ENCODE data around the gene SAMD1.
"Not testable (repeated sequence)": the region's sequence is repeated elsewhere in the genome, so short reads cannot be mapped to it uniquely, and the experiment has no call there.

SAMD1 gene

GRCh38 chr19:14059093-14059480 is 31.5 kb downstream of the SAMD1 start:
- no peak for DNase-seq

- no peak for DNase-seq
These were observed 32.1 kb downstream of the SAMD1 start for GRCh38 chr19:14058182-14059092.

DNA sequence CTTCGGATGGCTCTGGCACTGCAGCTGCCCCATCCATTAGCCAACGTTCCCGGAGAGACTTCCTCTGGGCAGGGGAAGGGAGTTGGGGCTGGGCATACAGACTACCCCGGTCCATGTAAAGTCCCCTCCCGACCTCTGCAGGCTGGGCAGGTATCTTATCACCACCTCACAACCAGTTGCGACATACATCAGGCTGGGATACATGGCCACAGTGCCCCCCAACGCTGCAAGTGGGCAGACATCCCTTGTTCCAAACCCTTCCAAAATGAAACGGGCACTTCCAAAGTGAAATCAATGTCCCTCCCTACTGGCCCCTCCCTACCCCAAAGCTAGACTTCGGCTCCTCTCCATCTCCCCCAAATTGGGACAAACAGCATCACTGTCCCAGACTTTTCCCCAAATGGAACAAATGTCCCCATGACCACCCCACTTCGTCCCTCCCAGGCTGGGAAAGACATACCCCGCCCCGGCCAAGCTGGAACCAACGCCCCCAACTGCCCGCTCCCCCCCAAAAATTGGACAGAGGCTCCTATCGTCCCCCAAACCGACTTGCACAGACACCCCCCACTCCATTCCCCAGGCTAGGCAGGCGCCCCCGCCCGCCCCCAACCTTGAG is 33.7 kb downstream of the SAMD1 start:
- no peak for DNase-seq

DNA sequence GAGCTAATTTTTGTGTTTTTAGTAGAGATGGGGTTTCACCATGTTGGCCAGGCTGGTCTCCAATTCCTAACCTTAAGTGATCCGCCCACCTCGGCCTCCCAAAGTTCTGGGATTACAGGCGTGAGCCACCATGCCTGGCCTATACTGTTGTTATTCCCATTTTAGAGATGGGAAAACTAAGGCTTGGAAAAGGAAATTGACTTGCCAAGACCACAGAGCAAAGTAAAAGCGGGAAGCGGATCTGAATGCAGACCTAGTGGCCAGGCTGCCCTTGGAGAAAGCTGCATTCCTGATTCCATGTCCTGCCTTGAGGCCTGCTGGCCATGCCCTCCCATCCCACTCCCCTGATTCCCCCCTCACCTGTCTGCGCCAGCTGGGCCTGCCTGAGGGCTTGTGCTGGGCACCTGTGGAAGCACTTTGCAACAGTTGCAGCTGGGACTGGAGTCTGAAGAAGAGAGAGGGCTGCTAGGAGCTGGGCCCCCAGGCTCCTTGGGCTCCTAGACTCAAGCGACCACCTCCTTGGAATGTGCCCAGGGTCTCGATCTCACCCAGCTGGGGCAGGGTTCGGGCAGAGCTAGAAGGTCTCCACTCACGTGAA is 34.4 kb downstream of the SAMD1 start:
- DNase-seq: no peak

DNA sequence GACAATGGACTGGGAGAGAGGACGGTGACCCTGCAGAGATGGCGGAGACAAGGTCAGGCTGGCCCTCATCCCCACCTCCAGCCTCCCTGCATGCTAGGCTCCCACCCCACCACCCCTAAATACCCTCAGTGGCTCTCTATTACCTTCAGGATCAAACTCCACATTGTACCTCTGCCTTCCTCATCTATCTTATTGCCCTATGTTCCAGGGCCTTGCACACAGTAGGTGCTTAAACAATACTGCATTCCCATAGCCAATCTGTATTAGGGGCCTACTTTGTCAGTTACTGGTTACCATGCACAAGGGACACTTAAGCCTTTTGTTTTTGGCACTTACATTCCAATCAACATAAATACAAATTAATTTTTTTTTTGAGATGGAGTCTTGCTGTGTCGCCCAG is 35.2 kb downstream of the SAMD1 start:
- DNase-seq: no peak

DNA sequence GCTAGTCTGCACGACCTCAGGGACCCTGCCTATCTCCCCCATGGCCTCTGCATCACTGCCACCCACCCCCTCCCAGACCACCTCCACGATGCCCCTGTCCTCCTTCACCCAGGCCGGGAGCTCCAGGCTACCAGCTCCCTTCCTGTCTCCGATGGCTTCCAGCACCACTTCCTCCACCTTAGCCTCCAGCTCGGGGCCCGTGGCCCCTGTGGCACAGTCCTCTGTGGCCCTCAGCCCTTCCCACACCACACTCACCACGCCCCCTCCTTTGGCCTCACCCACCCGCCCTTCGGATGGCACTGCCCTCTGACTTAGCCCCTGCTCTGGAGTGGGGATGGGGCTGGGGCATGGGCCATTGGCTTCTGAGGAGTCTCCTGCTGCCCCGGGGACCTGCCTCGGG is 35.8 kb downstream of the SAMD1 start:
- DNase-seq: no peak

GRCh38 chr19:14054099-14054498 is 36.5 kb downstream of the SAMD1 start:
- DNase-seq: no peak

DNA sequence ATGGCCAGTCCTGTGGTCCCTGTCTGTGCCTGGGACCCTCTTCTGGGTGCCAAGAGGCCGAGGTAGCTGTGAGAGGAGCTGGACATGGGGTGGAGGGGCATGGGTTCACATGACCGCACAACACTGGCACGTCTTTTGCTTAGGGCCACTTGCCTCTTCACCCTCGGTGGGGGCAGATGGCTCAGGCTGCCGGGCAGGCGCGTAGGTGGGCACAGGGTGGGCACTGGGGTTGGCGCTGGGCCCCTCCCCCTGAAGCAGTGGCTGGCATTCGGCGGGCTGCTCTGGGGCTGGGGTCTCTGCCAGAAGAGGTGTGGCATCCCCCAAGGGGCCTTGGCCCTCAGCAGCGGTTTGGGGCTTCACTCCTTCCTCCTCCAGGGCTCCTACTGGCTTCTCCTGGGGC is 37.1 kb downstream of the SAMD1 start:
- no peak for DNase-seq

GRCh38 chr19:14053032-14053431 is 37.5 kb downstream of the SAMD1 start:
- no peak for DNase-seq

GRCh38 chr19:14052470-14052869 is 38.1 kb downstream of the SAMD1 start:
- DNase-seq: no peak

DNA sequence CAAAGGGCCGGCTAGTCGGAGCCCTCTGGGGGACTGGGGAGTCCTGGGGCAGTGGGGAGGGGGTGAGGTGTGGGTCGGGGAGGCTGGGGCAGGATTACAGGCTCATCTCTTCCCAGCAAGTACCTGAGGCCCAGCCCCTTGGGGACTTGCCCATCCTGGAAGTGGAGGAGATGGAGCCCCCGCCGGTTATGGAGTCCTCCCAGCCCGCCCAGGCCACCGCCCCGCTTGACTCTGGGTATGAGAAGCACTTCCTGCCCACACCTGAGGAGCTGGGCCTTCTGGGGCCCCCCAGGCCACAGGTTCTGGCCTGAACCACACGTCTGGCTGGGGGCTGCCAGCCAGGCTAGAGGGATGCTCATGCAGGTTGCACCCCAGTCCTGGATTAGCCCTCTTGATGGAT is 38.6 kb downstream of the SAMD1 start:
- DNase-seq: no peak

- DNase-seq: not testable (repeated sequence)
These were observed 39.6 kb downstream of the SAMD1 start for GRCh38 chr19:14050961-14051360.

DNA sequence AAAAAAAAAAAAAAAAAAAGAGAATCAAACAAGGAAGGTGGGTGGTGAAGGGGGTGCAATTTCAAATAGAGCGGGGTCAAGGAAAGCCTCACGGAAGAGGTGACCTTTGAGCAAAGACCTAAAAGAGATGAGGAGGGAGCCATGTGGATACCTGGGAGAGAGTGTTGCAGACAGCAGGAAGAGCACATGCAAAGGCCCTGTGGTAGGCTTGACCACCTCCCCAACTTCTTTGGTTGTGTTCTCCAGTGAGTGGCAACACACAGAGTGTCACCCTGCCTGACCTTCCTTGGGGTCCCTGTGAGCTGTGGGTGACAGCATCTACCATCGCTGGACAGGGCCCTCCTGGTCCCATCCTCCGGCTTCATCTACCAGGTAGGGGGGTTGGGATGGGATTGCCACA is 40.0 kb downstream of the SAMD1 start:
- no peak for DNase-seq

GRCh38 chr19:14048443-14049153 is 42.0 kb downstream of the SAMD1 start:
- peak; percentile 21 for DNase-seq

DNA sequence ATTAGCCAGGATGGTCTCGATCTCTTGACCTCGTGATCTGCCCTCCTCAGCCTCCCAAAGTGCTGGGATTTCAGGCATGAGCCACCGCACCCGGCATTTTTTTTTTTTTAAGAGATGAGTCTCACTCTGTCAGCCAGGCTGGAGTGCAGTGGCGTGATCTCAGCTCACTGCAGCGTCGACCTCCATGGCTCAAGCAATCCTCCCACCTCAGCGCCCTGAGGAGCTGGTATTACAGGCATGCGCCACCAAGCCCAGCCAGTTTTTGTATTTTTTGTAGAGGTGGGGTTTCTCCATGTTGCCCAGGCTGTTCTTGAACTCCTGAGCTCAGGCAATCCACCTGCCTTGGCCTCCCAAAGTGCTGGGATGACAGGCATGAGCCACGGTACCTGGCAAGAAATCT is 42.7 kb downstream of the SAMD1 start:
- DNase-seq: not testable (repeated sequence)

GRCh38 chr19:14042659-14043608 is 47.6 kb downstream of the SAMD1 start:
- peak; percentile 40 for DNase-seq

- DNase-seq: no peak
These were observed 51.4 kb downstream of the SAMD1 start for GRCh38 chr19:14039181-14039580.

Measured in NCI-H2029 (cell line).